Measurements from ENCODE around the gene VENTX.

GRCh38 chr10:133248334-133248715 is 10.7 kb downstream of the VENTX start:
- TF ChIP-seq, protein P1, sequence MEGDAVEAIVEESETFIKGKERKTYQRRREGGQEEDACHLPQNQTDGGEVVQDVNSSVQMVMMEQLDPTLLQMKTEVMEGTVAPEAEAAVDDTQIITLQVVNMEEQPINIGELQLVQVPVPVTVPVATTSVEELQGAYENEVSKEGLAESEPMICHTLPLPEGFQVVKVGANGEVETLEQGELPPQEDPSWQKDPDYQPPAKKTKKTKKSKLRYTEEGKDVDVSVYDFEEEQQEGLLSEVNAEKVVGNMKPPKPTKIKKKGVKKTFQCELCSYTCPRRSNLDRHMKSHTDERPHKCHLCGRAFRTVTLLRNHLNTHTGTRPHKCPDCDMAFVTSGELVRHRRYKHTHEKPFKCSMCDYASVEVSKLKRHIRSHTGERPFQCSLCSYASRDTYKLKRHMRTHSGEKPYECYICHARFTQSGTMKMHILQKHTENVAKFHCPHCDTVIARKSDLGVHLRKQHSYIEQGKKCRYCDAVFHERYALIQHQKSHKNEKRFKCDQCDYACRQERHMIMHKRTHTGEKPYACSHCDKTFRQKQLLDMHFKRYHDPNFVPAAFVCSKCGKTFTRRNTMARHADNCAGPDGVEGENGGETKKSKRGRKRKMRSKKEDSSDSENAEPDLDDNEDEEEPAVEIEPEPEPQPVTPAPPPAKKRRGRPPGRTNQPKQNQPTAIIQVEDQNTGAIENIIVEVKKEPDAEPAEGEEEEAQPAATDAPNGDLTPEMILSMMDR (conservative IDR thresholded peaks at IDR 0.05; ENCODE audit: low read length), result no peak
- TF ChIP-seq EZH2phosphoT487 (IDR thresholded peaks at IDR 0.05; ENCODE audit: borderline replicate concordance), result no peak

Data from Loucy (cell line).